A549 (cell line): Measurements from ENCODE around the gene FXYD7. TPM values are rescaled to one million over a fixed set of nuclear protein-coding genes. Genes with fewer than 3 reads are reported as not detected.

Source experiments
- ATAC-seq, 2 experiments: fragments of 200-7000 bp in 1 of 2; fragments of >200 bp in 1 of 2; cut with Nextera tagmentation in 1 of 2; cut with Tn5 transposase in 1 of 2; 3 replicates each; pipeline versions ENCODE4 v1.8.0 to v1.9.1; 2018 to 2020; ENCODE audit warnings: mild to moderate bottlenecking in 1 of 2, moderate library complexity in 1 of 2
- CTCF ChIA-PET: fragments of 300-600 bp; sonication (Branson Sonifier 250); formaldehyde crosslinking; extraction: SDS; loops from one replicate; lab custom pipeline; 2021; ENCODE audit warnings: antibody characterized with exemption, inconsistent platforms; lab: Yijun Ruan, JAX
- POLR2A ChIA-PET: fragments of 350-600 bp; formaldehyde crosslinking; extraction: SDS; loops from one replicate; lab custom pipeline; 2021; ENCODE audit warnings: antibody characterized with exemption, inconsistent platforms; lab: Yijun Ruan, JAX
- DNase-seq, 2 experiments: peaks; one replicate each; pipeline versions ENCODE4 v3.0.0 to v3.0.0-alpha.2; 2011 to 2016; ENCODE audit warnings: low read depth in 1 of 2, low spot score in 1 of 2
- FAIRE-seq: peaks from 2 replicates; lab custom pipeline; 2011; peaks lifted over from hg19 to GRCh38; lab: Jason Lieb, UNC
- H3K27ac ChIP-seq, 2 experiments: fragments of >200 bp; sonication (Bioruptor Twin); formaldehyde crosslinking; 3 replicates each; pipeline ENCODE4 v1.5.1; 2016 to 2017
- H3K4me1 ChIP-seq: fragments of >200 bp; sonication (Bioruptor Twin); formaldehyde crosslinking; 3 replicates; pipeline ENCODE4 v1.6.1; 2016
- H3K4me2 ChIP-seq: fragments of >200 bp; sonication (Bioruptor Twin); formaldehyde crosslinking; 3 replicates; pipeline ENCODE4 v1.6.1; 2016
- H3K4me3 ChIP-seq: fragments of >200 bp; sonication (Bioruptor Twin); formaldehyde crosslinking; 3 replicates; pipeline ENCODE4 v1.5.1; 2016
- H3K9me3 ChIP-seq: fragments of >200 bp; sonication (Bioruptor Twin); formaldehyde crosslinking; 3 replicates; pipeline ENCODE4 v1.6.1; 2016
- BHLHE40 ChIP-seq: IDR thresholded peaks from 2 replicates; pipeline ENCODE4 v1.6.1; 2012; ENCODE audit warnings: low read depth, low read length, inconsistent platforms
- CBX2 ChIP-seq: fragments of 200-600 bp; sonication (generic); IDR thresholded peaks from 2 replicates; pipeline ENCODE4 v1.6.1; 2016; ENCODE audit warnings: low read depth, mild to moderate bottlenecking, borderline replicate concordance
- CEBPB ChIP-seq, 2 experiments: fragments of >200 bp in 1 of 2; sonication (Bioruptor Twin) in 1 of 2; formaldehyde crosslinking in 1 of 2; IDR thresholded peaks; 2 replicates each; pipeline ENCODE4 v1.6.1; 2012 to 2016
- EP300 ChIP-seq, 2 experiments: fragments of >200 bp; sonication (Bioruptor Twin); formaldehyde crosslinking; IDR thresholded peaks; 2 replicates in 1 of 2; 3 replicates in 1 of 2; pipeline ENCODE4 v1.6.1; 2016 to 2017
- FOSB ChIP-seq: fragments of 250-450 bp; sonication (Bioruptor Pico); IDR thresholded peaks from 2 replicates; pipeline ENCODE4 v1.5.0; 2020; ENCODE audit warnings: mild to moderate bottlenecking, moderate library complexity
- HOXA7 ChIP-seq: fragments of 250-450 bp; sonication (Bioruptor Pico); IDR thresholded peaks from 2 replicates; pipeline ENCODE4 v1.5.0; 2020; ENCODE audit warnings: mild to moderate bottlenecking, moderate library complexity
- HOXB13 ChIP-seq: fragments of 250-450 bp; sonication (Bioruptor Pico); IDR thresholded peaks from 2 replicates; pipeline ENCODE4 v1.5.0; 2020; ENCODE audit warnings: low read depth, mild to moderate bottlenecking, moderate library complexity
- MAFK ChIP-seq: fragments of 450-650 bp; IDR thresholded peaks from 2 replicates; pipeline ENCODE4 v1.6.1; 2014; ENCODE audit not compliant: partially characterized antibody
- NPAS2 ChIP-seq: fragments of 250-450 bp; sonication (Bioruptor Pico); IDR thresholded peaks from 2 replicates; pipeline ENCODE4 v1.8.0; 2022; ENCODE audit warnings: mild to moderate bottlenecking, moderate library complexity, borderline replicate concordance
- RFX5 ChIP-seq: fragments of 450-650 bp; IDR thresholded peaks from 2 replicates; pipeline ENCODE4 v1.7.1; 2014; ENCODE audit warnings: antibody characterized with exemption, mild to moderate bottlenecking, moderate library complexity
- SMC3 ChIP-seq: fragments of >200 bp; sonication (Bioruptor Twin); formaldehyde crosslinking; IDR thresholded peaks from 3 replicates; pipeline ENCODE4 v1.6.1; 2018; ENCODE audit warnings: inconsistent platforms
- TFCP2L1 ChIP-seq: fragments of 250-450 bp; sonication (Bioruptor Pico); IDR thresholded peaks from 2 replicates; pipeline ENCODE4 v1.5.0; 2021; ENCODE audit warnings: mild to moderate bottlenecking
- ZC3H11A ChIP-seq: fragments of 450-650 bp; IDR thresholded peaks from 2 replicates; pipeline ENCODE4 v1.6.1; 2014; ENCODE audit warnings: antibody characterized with exemption, mild to moderate bottlenecking
- WGBS: methylation state at CpG from one replicate; pipeline ENCODE4 v1.1.6; 2017; ENCODE audit errors: missing lambda C conversion rate; 5-methylcytosine and 5-hydroxymethylcytosine counted together
- polyA plus RNA-seq, 4 experiments: library from polyadenylated mRNA; depleted of rRNA in 3 of 4; stranded (reverse); fragments of >200 nt; fragmentation: RNase III in 1 of 4; extraction: RNeasy Plus Mini Kit Qiagen cat#74134 plus additional on column Dnase treatment in 1 of 4; gene quantifications; 2 replicates in 3 of 4; 3 replicates in 1 of 4; pipeline ENCODE4 v1.2.3, GENCODE V29; 2011 to 2017
- TF ChIP-seq, protein P1 (sequence below): IDR thresholded peaks from 2 replicates; pipeline ENCODE4 v1.6.1; 2012
- TF ChIP-seq, protein P2 (sequence below): fragments of >200 bp; sonication (Bioruptor Twin); formaldehyde crosslinking; IDR thresholded peaks from 3 replicates; pipeline ENCODE4 v1.5.1; 2016
- TF ChIP-seq, protein P3 (sequence below): fragments of 250-450 bp; sonication (Bioruptor Pico); IDR thresholded peaks from 2 replicates; pipeline ENCODE4 v1.5.0; 2021; ENCODE audit warnings: mild to moderate bottlenecking, moderate library complexity, borderline replicate concordance
- TF ChIP-seq, protein P4 (sequence below): IDR thresholded peaks from 2 replicates; pipeline ENCODE4 v1.6.1; 2012; ENCODE audit warnings: low read depth, borderline replicate concordance

FXYD7 gene
- polyA plus RNA-seq, 2 of the 4 experiments (the other 2 are of a cell fraction) = not detected

DNA sequence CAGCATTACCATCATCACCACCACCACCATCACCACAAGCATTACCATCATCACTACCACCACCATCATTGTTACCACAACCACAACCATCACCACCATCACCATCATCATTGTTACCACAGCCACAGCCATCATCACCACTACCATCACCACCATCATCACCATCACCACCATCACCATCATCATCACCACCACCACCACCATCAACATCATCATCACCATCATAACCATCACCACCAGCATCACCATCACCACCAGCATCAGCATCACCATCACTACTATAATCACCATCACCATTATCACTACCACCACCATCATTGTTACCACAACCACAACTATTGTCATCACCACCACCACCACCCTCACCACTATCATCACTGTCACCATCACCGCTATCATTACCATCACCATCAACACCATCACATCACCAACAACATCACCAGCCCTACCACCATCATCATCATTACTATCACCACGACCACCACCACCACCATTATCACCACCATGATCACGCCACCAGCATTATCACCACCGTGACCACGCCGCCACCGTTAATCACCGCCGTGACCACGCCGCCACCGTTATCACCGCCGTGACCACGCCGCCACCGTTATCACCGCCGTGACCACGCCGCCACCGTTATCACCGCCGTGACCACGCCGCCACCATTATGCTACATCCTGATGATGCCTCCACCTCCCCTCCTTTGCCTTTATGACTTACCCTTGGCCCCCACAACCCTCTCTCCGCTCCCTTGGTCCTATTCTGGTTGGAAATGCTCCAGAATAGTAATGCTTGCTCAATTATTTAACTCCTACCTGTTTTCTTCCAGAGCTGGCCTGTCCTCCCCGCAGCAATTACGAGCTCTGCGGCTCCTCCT lies 37.4 kb upstream of the FXYD7 start:
- POLR2A ChIA-PET = interaction anchor here (0.6 kb wide), 1 partner anchor 731 kb away, joined by 3 read pairs; no protein-coding TSS in a partner anchor
- TF ChIP-seq NPAS2 (CRISPR knock-in tag) (no peak), HOXB13 (CRISPR knock-in tag) (no peak), BHLHE40 (no peak), CBX2 (no peak)
- TF ChIP-seq, protein P1, sequence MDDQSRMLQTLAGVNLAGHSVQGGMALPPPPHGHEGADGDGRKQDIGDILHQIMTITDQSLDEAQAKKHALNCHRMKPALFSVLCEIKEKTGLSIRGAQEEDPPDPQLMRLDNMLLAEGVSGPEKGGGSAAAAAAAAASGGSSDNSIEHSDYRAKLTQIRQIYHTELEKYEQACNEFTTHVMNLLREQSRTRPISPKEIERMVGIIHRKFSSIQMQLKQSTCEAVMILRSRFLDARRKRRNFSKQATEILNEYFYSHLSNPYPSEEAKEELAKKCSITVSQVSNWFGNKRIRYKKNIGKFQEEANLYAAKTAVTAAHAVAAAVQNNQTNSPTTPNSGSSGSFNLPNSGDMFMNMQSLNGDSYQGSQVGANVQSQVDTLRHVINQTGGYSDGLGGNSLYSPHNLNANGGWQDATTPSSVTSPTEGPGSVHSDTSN = no peak
- peaks cover 6% of the 10 kb centered on the region; the same call in 1 of the 3 replicates for H3K9me3 ChIP-seq
- 85% methylated on average over 30 of the region's 30 CpGs for WGBS
- DNase-seq (no peak), ATAC-seq (no peak), FAIRE-seq (no peak)
- peaks cover 6% of the 10 kb centered on the region; the same call in 1 of the 3 replicates for H3K4me1 ChIP-seq
- H3K27ac ChIP-seq = no peak overlapping the region
- CTCF ChIA-PET = interaction anchor here (0.6 to 3.7 kb wide), 11 partner anchors 9 to 599 kb away, joined by 3 to 29 read pairs (median 6); no protein-coding TSS in a partner anchor
- no peak overlapping the region for H3K4me3 ChIP-seq
- no peak overlapping the region for H3K4me2 ChIP-seq

DNA sequence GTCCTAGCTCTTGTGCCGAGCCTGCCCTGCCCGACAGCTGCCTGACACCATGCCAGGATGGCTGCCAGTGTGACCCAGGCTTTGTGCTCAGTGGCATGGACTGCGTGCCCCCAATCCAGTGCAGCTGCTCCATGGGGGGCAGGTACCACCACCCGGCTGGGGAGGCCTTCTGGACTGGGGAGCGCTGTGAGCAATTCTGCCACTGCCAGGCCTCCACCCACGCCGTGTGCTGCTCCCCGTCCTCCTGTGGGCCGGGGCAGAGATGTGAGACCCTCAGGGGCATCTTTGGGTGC lies 36.8 kb upstream of the FXYD7 start:
- TF ChIP-seq HOXA7 = no peak
- TF ChIP-seq EP300 (IDR thresholded peaks at IDR 0.05) = no peak
- TF ChIP-seq, protein P2, sequence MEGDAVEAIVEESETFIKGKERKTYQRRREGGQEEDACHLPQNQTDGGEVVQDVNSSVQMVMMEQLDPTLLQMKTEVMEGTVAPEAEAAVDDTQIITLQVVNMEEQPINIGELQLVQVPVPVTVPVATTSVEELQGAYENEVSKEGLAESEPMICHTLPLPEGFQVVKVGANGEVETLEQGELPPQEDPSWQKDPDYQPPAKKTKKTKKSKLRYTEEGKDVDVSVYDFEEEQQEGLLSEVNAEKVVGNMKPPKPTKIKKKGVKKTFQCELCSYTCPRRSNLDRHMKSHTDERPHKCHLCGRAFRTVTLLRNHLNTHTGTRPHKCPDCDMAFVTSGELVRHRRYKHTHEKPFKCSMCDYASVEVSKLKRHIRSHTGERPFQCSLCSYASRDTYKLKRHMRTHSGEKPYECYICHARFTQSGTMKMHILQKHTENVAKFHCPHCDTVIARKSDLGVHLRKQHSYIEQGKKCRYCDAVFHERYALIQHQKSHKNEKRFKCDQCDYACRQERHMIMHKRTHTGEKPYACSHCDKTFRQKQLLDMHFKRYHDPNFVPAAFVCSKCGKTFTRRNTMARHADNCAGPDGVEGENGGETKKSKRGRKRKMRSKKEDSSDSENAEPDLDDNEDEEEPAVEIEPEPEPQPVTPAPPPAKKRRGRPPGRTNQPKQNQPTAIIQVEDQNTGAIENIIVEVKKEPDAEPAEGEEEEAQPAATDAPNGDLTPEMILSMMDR = no peak
- TF ChIP-seq FOSB (CRISPR knock-in tag) = no peak
- TF ChIP-seq, protein P3, sequence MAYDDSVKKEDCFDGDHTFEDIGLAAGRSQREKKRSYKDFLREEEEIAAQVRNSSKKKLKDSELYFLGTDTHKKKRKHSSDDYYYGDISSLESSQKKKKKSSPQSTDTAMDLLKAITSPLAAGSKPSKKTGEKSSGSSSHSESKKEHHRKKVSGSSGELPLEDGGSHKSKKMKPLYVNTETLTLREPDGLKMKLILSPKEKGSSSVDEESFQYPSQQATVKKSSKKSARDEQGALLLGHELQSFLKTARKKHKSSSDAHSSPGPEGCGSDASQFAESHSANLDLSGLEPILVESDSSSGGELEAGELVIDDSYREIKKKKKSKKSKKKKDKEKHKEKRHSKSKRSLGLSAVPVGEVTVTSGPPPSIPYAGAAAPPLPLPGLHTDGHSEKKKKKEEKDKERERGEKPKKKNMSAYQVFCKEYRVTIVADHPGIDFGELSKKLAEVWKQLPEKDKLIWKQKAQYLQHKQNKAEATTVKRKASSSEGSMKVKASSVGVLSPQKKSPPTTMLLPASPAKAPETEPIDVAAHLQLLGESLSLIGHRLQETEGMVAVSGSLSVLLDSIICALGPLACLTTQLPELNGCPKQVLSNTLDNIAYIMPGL (CRISPR knock-in tag) = no peak
- TF ChIP-seq CEBPB (IDR thresholded peaks at IDR 0.05) = no peak
- TF ChIP-seq TFCP2L1 (CRISPR knock-in tag) = no peak
- no peak for TF ChIP-seq ZC3H11A
- no peak for TF ChIP-seq MAFK
- TF ChIP-seq SMC3 = no peak
- TF ChIP-seq, protein P4, sequence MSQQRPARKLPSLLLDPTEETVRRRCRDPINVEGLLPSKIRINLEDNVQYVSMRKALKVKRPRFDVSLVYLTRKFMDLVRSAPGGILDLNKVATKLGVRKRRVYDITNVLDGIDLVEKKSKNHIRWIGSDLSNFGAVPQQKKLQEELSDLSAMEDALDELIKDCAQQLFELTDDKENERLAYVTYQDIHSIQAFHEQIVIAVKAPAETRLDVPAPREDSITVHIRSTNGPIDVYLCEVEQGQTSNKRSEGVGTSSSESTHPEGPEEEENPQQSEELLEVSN = no peak
- TF ChIP-seq RFX5 = no peak
- H3K4me2 ChIP-seq = no peak overlapping the region
- peaks cover 6% of the 10 kb centered on the region; the same call in 1 of the 3 replicates for H3K9me3 ChIP-seq
- H3K27ac ChIP-seq = no peak overlapping the region
- ChIA-PET POLR2A (interaction anchor here (0.6 kb wide), 1 partner anchor 731 kb away, joined by 3 read pairs; no protein-coding TSS in a partner anchor), CTCF (interaction anchor here (0.6 to 3.7 kb wide), 7 partner anchors 9 to 599 kb away, joined by 3 to 29 read pairs (median 8); no protein-coding TSS in a partner anchor)
- peaks cover 6% of the 10 kb centered on the region; the same call in 1 of the 3 replicates for H3K4me1 ChIP-seq
- no peak overlapping the region for H3K4me3 ChIP-seq
- 73% methylated on average over 9 of the region's 9 CpGs for WGBS
- FAIRE-seq (no peak), ATAC-seq (no peak), DNase-seq (no peak)
